ENCODE results near the gene SH3BP2.

Gene SH3BP2

DNA sequence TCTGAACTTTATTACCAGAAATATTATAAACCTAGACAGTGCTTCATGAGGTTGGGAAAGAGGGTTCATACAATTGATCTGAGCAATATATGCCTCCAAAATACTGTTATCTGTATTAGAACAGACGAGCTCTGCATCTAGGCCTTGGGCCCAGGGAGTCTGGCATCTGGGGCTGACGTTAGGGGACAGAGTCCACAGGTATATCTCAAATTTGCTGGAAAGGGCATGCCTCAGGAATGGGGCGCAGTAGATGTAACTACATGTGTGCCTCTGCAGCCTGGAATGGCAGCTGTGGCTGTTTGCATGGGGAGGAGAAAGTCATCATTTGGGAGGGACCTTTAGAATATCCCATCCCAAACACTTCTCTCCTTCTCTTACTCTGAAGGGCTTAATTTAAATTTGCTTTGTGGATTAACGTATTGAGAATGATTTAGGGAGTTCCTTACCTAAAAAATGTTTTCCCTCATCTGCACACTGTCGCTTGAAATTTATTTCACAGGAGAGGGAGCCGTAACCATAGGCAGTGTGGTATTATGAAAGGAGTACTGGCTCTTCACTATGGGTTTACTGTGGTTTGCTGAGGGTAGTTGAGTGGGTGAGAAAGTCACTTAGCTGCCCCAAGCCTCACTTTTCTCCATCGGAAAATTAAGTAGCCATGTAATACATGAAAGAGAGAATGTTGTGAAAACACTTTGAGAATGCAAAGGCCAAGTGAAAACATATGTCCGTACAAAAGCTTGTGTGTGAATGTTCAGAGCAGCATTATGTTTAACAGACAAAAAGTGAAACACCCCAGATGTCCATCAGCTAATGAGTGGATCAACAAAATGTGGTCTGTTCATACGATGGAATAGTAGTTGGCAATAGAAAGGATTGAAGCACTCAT is 56.6 kb downstream of the SH3BP2 start:
- DNase-seq, result no peak

DNA sequence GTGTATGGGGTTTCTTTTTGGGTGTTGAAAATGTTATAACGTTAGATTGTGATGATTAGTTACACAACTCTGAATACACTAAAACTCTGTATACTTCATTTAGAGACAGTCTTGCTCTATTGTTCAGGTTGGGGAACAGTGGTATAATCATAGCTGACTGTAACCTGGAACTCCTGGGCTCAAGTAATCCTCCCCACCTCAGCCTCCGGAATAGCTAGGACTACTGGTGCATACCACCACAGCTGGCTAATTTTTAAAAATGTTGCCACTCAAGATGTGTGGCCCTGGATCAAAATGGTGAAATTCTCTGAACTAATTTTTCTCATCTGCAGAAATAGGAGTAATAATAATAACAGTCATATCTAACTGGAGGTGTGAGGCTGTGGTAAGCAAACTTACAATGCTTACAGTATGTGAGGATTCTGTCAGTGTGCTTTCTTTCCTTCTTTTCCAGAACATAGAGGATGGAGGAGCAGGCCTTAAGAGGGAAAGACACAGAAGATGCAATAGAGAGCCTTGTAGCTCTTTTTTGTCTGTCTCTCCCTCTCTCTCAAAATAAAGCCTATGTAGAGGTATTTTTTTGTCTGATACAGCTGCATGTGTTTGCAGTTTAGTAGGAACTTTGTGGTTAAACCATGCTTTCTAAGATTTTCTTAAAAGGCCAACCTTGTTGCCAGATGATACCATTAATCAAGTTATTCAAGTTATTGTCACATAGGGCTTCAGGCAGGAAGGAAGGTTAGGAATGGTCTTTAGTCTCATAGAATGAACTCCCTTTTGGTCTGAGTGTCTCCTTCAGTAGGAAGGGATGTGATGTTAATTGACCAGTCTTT is 58.3 kb downstream of the SH3BP2 start:
- DNase-seq, result no peak

DNA sequence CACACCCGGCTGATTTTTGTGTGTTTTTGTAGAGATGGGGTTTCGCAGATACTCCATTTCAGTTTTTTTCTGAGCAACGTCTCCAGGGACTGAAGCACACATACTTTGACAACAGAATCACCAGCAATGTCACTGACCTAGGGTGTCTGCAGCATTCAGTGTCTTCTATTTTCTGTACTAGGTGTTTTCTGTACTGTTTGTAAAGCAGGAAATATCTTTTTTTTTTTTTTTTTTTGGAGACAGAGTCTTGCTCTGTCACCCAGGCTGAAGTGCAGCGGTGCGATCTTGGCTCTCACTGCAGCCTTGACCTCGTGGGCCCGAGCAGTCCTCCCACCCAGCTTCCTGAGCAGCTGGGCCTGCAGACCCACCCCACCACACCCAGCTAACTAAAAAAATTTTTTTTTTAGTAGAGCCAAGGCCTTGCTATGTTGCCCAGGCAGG is 59.6 kb downstream of the SH3BP2 start:
- no peak for DNase-seq

DNA sequence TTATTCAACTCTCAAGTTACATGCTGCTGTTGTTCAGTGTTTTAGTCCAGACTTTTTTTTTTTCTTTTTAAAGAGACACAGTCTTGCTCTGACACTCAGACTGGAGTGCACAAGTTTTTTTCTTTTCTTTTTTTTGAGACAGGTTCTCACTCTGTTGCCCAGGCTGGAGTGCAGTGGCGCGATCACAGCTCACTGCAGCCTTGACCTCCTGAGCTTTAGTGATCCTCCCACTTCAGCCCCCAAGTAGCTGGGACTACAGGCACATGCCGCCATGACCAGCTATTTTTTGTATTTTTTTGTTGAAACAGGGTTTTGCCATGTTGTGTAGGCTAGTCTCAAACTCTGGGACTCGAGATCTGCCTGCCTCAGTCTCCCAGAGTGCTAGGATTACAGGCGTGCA is 62.7 kb downstream of the SH3BP2 start:
- DNase-seq, result no peak

DNA sequence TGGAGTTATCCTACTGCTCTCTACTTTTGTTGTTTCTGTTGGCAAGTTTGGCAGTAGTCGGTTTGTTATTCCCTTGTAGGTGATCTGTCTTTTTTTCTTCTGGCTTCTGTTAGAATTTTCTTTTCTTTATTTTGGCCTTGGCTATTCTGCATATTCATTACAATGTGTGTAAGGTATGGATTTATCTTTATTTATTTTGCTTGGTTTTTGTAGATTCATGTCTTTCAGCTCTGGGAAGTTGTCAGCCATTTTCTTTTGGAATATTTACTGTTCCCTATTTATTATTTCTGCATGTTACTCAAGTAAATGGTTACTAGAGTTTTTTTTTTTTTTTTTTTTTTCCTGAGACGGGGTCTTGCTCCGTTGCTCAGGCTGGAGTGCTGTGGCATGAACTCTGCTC is 63.4 kb downstream of the SH3BP2 start:
- DNase-seq, result no peak

DNA sequence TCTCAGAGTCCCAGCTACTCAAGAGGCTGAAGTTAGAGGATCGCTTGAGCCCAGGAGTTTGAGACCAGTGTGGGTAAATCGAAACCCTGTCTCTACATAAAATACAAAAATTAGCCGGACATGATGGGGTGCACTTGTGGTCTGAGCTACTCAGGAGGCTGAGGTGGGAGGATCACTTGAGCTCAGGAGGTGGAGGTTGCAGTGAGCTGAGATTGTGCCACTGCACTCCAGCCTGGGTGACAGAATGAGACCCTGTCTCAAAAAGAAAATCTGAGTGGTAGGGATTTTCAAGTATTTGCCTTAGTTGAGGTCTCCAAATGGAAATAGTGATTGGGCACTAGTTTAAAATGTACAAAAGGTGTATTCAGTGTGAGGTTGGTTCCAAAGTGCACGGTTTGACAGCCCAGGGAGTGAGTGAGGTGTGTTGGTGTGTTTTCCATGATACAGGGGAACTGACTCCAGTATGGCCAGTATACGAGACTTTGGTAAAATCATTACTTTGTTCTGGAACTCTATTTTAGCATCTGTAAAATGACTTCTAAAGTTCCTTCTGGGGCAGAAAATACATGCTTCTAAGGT is 64.6 kb downstream of the SH3BP2 start:
- no peak for DNase-seq

DNA sequence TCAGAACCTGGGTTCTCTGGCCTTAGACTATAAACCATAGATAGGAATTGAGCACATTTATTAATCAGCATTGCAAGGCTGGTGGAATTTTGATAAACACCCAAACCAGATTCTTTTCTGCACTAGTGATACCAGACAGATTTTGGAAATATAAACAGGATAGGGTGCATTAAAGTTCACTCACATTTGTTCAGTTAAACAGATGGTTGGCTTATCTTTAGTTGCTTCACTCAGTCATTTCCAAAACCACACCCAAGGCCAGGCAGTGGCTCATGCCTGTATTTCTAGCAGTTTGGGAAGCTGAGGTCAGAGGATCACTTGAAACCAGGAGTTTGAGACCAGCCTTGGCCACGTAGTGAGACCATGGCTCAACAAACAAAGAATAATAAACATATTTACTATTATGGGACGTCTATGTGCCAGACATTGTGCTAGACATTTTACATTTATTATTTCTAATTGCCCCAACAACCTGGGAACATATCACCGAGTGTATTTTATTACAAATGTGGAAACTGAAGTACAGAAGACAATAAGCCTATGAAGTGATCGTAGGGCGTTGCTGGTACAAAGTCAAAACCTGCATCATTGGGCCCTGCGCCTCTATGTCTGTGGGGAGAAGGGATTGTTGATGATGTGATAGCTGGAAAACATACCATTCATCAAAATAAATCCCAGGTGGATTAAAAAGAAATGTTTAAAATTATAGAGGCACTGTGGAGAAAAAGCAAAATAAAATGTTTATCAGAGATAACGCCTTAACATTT is 65.7 kb downstream of the SH3BP2 start:
- DNase-seq, result no peak

DNA sequence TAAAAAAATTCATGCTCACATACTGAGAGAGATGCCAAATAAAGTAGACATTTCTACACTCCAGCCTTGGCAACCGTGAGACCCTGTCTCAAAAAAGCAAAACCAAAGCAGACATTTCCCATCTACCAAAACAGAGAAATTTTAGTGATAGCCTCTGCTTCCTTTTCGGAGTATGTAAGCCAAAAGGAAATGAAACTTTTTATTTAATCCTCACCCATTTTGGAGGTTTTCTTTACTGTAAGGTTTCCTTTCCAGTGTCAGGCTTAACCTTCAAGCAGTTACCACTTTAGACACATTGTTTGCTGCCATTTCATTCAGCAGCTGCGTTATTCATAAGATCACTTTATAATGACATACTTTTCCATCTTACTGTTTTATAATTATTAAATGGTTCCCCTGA is 66.6 kb downstream of the SH3BP2 start:
- no peak for DNase-seq

DNA sequence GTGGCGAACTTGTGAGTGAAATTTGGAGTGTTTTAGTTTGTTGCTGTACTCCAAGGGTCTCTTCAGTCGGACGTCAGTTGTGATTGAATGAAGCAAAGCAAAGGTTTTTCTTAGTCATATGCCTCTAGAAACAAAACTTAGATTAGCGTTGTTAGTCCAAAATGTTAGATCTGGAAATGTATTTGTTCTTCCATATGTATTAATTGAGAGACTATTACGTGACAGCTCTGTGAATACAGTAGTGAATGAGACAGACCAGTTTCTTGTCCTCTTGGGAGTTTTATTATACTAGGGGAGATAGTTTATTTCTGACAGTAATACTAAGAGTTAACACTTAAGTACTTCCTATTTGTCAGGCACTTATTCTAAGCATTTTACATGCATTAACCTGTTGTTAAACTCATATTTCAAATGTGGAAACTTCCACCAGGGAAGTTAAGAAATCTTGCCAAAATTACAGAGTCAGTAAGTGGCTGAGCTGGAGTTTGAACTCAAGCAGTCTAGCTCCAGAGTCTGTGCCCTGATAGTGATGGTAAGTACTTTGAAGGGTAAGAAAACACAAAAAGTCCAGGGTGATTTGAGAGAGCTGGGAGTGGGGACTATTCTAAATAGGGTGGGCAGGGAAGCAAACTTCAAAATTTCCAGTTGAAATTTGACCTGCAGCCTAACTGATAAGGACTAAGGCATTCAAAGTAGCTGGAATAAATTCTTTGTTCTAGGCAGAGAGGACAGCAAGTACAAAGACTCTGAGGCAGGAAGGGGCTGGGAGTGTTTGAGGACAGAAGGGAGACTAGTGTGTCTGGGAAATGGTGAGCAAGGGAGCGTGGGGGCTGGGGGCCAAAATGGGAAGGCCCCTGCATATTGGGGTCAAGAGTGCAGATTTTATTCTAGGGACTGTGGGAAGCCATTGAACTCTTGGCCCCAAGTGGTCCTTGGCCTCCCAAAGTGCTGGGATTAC is 67.8 kb downstream of the SH3BP2 start:
- DNase-seq, result no peak

DNA sequence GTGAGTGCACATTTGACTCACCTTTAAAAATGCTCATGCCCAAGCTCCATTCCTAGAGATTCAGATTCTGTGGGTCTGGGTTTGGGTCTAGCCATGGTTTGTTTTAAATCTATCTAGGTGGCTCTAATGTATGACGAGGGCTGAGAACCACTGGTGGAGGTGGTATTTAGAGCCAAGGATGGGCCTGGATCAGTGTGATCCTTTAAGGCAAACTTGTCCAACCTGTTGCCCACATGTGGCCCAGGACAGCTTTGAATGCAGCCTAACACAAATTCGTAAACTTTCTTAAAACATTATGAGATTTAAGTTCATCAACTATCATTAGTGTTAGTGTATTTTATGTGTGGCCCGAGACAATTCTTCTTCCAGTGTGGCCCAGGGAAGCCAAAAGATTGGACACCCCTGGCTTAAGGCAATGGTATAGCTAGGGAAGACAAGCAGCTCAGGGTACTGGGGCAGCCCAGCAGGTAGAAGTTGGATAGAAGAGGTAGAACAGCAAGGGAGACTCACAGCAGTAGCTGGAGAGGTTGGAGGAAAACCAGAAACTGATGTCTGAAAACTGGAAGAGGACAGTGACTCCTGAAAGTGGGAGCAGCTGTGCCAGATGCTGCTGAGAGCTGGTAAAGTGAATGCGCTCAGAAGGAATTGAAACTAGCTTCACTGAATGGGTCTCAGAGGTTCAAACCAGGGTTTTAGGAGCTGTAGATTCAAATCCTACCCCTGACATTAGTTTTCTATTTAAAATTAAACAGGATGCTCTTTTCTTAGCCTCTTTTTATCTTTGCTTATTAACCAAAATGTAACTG is 68.9 kb downstream of the SH3BP2 start:
- no peak for DNase-seq

DNA sequence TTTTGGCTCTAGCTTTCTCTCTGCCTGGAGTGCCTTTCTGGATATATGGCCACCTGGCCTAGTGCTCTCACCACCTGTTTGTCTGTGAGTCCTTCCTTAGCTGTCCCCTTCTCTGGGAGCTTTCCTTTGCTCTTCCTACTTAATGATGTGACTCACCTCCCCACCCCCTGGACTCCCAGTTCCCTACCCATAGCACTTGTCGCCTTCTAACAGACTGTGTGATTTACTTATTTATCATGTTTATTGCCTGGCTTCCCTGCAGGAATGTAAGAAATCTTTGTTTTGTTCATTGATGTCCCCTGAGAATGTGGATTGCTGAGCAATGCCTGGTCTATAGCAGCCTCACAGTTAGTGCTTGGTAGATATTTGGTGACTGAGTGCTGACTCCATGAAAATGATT is 69.6 kb downstream of the SH3BP2 start:
- no peak for DNase-seq

DNA sequence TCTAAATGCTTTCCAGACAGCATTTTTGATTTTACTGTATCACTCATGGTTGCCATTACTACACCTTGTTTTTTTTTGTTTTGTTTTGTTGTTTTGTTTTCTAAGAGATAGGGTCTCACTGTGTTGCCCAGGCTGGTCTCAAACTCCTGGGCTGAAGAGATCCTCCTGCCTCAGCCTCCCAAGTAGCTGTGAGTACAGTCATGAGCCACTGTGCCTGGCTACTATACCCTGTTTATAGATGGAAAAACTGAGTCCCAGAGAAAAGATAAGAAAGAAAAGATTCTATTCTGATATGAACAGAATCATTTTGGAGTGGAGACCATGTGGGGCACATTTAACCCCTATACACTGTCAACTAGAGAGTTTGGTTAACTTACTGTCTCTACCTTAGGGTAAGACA is 70.8 kb downstream of the SH3BP2 start:
- DNase-seq, result no peak

DNA sequence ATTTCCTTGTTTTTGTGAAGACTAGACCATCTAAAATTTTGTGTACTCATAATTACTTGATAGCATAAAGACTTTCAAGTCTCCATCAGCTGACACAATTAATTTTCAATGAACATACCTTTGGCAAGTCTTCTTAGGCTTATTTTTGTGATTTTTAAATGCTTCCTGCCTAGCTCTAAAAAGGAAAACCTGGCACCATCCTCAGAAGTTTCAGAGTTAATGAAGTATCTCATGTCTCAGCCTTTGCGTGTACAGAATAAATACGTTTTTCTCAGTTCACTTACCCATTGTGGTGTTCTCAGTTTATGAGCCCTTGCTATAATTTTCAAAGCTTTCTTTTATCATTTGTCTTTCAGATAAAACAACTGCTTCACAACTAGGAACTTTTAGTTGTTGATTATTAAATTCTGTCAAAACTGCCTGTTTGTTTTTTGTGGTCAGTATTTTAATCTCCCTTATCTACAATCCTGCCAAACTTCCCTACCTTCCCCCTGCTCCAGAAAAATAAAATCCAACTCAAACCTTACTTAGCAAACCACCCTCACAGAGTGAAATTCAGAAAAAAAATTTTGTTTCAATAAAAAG is 72.4 kb downstream of the SH3BP2 start:
- DNase-seq, result no peak

DNA sequence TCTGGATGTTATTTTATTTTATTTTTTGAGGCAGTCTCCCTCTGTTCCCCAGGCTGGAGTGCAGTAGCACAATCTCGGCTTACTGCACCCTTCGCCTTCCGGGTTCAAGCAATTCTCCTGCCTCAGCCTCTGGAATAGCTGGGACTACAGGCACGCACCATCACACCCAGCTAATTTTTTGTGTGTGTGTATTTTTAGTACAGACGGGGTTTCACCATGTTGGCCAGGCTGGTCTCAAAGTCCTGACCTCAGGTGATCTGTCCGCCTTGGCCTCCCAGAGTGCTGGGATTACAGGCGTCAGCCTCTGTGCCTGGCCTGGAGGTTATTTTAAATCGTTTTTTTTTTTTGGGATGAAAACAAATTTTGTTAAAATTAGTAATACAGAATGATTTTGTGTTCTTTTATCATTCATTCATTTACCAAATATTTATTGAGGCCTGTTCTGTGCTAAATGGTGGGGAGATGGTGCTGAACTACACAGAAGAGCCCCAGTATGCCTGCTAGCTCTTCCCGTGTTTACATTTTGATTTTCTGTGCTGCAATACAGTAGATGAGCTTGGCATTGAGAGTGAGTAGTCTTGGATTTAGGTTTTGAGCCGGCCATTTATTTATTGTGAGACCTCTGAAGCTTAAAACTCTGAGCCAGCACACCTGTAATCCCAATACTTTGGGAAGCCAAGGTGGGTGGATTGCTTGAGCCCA is 73.4 kb downstream of the SH3BP2 start:
- DNase-seq, result no peak

DNA sequence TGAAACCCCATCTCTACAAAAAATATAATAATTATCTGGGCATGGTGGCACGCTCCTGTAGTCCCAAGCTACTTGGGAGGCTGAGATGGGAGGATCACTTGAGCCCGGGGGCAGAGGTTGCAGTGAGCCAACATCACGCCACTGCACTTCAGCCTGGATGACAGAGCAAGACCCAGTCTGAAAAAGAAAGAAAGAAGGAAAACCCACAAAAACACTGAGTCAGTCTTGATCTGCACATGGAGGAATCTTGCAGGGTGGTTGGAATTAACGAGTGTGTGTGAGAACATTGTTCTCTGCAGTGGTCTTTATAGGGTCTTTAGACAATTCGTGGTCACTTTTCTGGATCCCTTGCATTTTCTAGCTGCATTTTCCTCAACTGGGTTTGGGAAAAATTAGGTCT is 74.0 kb downstream of the SH3BP2 start:
- DNase-seq, result no peak

DNA sequence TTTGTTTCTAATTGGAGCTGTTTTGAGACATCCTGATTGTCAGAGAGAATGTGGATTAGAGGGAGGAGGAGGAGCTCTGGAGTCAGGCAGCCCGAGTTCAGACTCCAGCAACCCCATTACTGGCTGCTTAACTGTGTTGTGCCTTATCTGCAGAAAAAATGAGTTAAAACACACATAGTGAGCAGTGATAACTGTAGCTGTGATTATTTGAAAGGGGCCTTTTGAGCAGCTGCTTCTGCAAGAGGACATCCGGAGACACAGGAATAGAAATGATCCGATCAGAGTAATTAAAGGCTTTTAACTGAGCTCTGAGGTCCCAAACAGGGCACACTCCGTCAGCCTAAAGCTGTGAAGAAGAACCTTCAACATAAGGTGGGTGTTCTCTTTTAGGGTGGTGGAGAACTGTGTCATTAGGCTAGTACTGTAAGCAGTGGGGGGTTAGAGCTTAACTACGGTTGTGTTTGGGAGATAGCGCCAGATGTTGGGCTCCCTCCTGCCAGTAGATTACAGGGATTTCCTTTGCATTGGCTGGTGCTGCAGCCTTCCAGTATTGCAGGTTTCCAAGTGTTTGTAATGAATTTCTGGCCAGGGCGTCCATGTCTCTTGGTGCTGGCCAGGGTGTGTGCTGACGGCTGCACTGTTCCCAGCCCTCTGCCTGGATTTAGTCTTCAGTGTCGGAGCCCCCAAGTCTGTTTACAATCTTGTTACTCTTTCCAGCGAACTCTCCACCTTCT is 75.0 kb downstream of the SH3BP2 start:
- DNase-seq, result peak in 3 of 58 donors; percentile 17 to 38 (median 20)

DNA sequence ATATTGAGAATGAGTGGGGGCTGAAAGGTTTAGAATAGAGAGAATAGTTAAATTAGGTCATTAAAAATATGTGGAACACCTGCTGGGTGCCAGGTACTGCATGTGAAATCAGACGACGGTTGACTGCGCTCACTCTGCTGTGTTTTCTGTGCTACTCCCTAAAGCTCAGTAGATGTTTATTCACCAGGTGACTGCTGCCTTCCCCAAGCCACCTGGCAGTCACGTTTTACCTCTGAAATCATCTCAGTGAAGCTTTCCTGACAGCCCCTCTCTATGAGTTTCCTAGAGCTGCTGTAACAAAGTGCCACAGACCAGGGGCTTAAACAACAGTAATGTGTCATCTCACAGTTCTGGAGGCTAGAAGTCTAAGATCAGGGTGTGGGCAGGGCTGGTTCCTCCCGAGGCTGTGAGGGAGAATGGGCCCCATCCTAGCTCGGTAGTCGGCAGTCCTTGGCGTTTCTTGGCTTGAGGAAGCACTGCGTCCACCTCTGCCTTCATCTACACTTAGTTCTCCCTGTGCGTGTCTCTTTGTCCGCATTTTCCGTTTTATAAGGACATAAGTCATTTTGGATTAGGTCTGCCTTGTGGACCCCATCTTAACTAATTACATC is 76.1 kb downstream of the SH3BP2 start:
- no peak for DNase-seq
